ENCODE results near the gene GSN.

DNA sequence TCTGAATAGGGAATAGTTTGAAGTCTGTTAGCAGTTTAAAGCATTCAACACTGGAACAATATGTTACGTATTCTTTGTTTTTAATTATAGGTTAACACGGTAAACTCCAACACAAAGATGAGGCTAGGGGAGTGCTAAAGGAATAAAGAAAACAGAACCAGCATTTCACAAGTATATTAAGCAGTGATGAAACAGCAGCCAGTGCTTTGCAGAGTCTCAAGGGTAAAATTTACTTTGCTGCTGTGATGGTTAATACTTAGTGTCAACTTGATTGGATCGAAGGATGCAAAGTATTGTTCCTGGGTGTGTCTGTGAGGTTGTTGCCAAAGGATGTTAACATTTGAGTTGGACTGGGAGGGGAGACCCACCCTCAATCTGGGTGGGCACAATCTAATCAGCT is 30.0 kb upstream of the GSN start:
- TF ChIP-seq POLR2A (IDR thresholded peaks at IDR 0.05): no peak
- TF ChIP-seq, protein P1, sequence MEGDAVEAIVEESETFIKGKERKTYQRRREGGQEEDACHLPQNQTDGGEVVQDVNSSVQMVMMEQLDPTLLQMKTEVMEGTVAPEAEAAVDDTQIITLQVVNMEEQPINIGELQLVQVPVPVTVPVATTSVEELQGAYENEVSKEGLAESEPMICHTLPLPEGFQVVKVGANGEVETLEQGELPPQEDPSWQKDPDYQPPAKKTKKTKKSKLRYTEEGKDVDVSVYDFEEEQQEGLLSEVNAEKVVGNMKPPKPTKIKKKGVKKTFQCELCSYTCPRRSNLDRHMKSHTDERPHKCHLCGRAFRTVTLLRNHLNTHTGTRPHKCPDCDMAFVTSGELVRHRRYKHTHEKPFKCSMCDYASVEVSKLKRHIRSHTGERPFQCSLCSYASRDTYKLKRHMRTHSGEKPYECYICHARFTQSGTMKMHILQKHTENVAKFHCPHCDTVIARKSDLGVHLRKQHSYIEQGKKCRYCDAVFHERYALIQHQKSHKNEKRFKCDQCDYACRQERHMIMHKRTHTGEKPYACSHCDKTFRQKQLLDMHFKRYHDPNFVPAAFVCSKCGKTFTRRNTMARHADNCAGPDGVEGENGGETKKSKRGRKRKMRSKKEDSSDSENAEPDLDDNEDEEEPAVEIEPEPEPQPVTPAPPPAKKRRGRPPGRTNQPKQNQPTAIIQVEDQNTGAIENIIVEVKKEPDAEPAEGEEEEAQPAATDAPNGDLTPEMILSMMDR (IDR thresholded peaks at IDR 0.05): no peak

All from transverse colon (tissue), 3 donors.